ENCODE results near the gene PPP1R9A.

DNA sequence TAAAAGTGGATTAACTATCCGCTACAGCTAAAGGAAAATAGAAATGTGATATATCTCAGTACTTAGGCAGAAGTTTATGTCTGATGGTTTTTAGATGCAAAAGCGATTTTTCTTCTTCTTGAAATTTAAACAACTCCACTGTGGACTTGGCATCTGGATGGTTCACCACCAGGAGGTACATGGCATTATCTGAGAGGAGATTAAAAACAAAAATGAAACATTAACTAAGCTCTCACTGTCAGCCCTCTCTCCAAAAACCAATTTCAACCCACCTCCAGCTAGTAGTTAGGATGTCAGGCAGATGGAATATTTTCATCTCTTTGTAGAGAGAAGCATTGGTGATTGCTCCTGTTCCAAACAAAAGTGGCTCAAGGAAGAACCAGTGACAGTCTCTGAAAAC, 404.0 kb downstream of the PPP1R9A start:
- TF ChIP-seq, protein P1, sequence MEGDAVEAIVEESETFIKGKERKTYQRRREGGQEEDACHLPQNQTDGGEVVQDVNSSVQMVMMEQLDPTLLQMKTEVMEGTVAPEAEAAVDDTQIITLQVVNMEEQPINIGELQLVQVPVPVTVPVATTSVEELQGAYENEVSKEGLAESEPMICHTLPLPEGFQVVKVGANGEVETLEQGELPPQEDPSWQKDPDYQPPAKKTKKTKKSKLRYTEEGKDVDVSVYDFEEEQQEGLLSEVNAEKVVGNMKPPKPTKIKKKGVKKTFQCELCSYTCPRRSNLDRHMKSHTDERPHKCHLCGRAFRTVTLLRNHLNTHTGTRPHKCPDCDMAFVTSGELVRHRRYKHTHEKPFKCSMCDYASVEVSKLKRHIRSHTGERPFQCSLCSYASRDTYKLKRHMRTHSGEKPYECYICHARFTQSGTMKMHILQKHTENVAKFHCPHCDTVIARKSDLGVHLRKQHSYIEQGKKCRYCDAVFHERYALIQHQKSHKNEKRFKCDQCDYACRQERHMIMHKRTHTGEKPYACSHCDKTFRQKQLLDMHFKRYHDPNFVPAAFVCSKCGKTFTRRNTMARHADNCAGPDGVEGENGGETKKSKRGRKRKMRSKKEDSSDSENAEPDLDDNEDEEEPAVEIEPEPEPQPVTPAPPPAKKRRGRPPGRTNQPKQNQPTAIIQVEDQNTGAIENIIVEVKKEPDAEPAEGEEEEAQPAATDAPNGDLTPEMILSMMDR (optimal IDR thresholded peaks at IDR 0.05 in 1 of 3, IDR thresholded peaks at IDR 0.05 in 1 of 3, conservative IDR thresholded peaks at IDR 0.05 in 1 of 3; ENCODE audit: extremely low read depth in 1 of 3, insufficient read depth in 2 of 3, low read length in 3 of 3), result no peak
- no peak for TF ChIP-seq EZH2 (IDR thresholded peaks at IDR 0.05; ENCODE audit: low read length)

Measured in keratinocyte (primary cell).